ENCODE measurements around the gene PLA2G5. TPM values are rescaled to one million over a fixed set of nuclear protein-coding genes. Genes with fewer than 3 reads are reported as not detected.

PLA2G5 gene
- total RNA-seq, 1 donor from 2014 or later: 0.25 TPM

GRCh38 chr1:20138346-20138745 lies 68.4 kb downstream of the PLA2G5 start:
- DNase-seq (ENCODE audit: low spot score in 2 of 2, unreplicated experiment in 2 of 2): no peak
- H3K27me3 Mint-ChIP-seq (ENCODE audit: low read depth): no peaks in the 10 kb centered on the region
- H3K4me3 Mint-ChIP-seq: no peak overlapping the region
- H3K4me1 Mint-ChIP-seq: no peaks in the 10 kb centered on the region
- TF ChIP-seq CTCF (IDR thresholded peaks at IDR 0.05; ENCODE audit: unreplicated experiment): no peak
- no peaks in the 10 kb centered on the region for H3K9me3 Mint-ChIP-seq
- H3K36me3 Mint-ChIP-seq: no peaks in the 10 kb centered on the region
- no peak overlapping the region for H3K27ac Mint-ChIP-seq

- no peak within 1 kb of the TSS for H3K27ac Mint-ChIP-seq
- H3K4me1 Mint-ChIP-seq: no peaks in the 10 kb centered on the region
- no peak for DNase-seq (ENCODE audit: low spot score in 2 of 2, unreplicated experiment in 2 of 2)
- H3K9me3 Mint-ChIP-seq: no peaks in the 10 kb centered on the region
- TF ChIP-seq CTCF (IDR thresholded peaks at IDR 0.05; ENCODE audit: unreplicated experiment): no peak
- no peak within 1 kb of the TSS for H3K4me3 Mint-ChIP-seq
- H3K27me3 Mint-ChIP-seq (ENCODE audit: low read depth): no peaks in the 10 kb centered on the region
- no peaks in the 10 kb centered on the region for H3K36me3 Mint-ChIP-seq
These were observed 69.1 kb downstream of the PLA2G5 start, which contains the start of gene PLA2G2F for GRCh38 chr1:20138961-20139550. Gene PLA2G2F, plus strand, starts transcription at chr1:20139323. Its CDS starts 105 bp downstream, at chr1:20139428.

GRCh38 chr1:20139776-20140612 lies 70.0 kb downstream of the PLA2G5 start:
- Mint-ChIP-seq H3K9me3 (no peaks in the 10 kb centered on the region), H3K4me3 (no peak overlapping the region), H3K4me1 (no peaks in the 10 kb centered on the region), H3K36me3 (no peaks in the 10 kb centered on the region), H3K27me3 (ENCODE audit: low read depth) (no peaks in the 10 kb centered on the region), H3K27ac (no peak overlapping the region)
- DNase-seq (ENCODE audit: low spot score in 2 of 2, unreplicated experiment in 2 of 2): no peak
- no peak for TF ChIP-seq CTCF (IDR thresholded peaks at IDR 0.05; ENCODE audit: unreplicated experiment)

- no peak for TF ChIP-seq CTCF (IDR thresholded peaks at IDR 0.05; ENCODE audit: unreplicated experiment)
- Mint-ChIP-seq H3K36me3 (no peaks in the 10 kb centered on the region), H3K27me3 (ENCODE audit: low read depth) (no peaks in the 10 kb centered on the region), H3K9me3 (no peaks in the 10 kb centered on the region), H3K27ac (no peak overlapping the region), H3K4me3 (no peak overlapping the region), H3K4me1 (no peaks in the 10 kb centered on the region)
- DNase-seq (ENCODE audit: low spot score in 2 of 2, unreplicated experiment in 2 of 2): no peak
These were observed 71.0 kb downstream of the PLA2G5 start for GRCh38 chr1:20141001-20141400.

- Mint-ChIP-seq H3K9me3 (no peaks in the 10 kb centered on the region), H3K27ac (no peak overlapping the region), H3K36me3 (no peaks in the 10 kb centered on the region), H3K4me3 (no peak overlapping the region), H3K27me3 (ENCODE audit: low read depth) (no peaks in the 10 kb centered on the region), H3K4me1 (no peaks in the 10 kb centered on the region)
- DNase-seq (ENCODE audit: low spot score in 2 of 2, unreplicated experiment in 2 of 2): no peak
- no peak for TF ChIP-seq CTCF (IDR thresholded peaks at IDR 0.05; ENCODE audit: unreplicated experiment)
These were observed 71.5 kb downstream of the PLA2G5 start for GRCh38 chr1:20141466-20141865.

Other genes starting within 250 kb of the PLA2G5 start
- gene OTUD3, start 187.8 kb upstream of the PLA2G5 start, total RNA-seq: 18.9 to 23.6 TPM (median 22.3 TPM) in 3 replicates
- gene PLA2G2E, start 146.6 kb upstream of the PLA2G5 start, total RNA-seq: not detected in 3 replicates
- gene PLA2G2A, start 90.6 kb upstream of the PLA2G5 start, total RNA-seq: 3.7 to 5.0 TPM (median 4.1 TPM) in 3 replicates
- not detected in 3 replicates for gene PLA2G2D, start 49.3 kb downstream of the PLA2G5 start, total RNA-seq
- not detected in 3 replicates for gene PLA2G2F, start 69.1 kb downstream of the PLA2G5 start, total RNA-seq
- gene UBXN10, start 115.9 kb downstream of the PLA2G5 start, total RNA-seq: 2.2 to 2.6 TPM (median 2.3 TPM) in 3 replicates
- gene PLA2G2C, start 116.3 kb downstream of the PLA2G5 start, total RNA-seq: 0.24 to 0.50 TPM (median 0.40 TPM) in 3 replicates
- 0.20 to 0.29 TPM (median 0.25 TPM) in 3 replicates for gene VWA5B1, start 220.7 kb downstream of the PLA2G5 start, total RNA-seq

Measured in mesothelial cell of epicardium (in vitro differentiated cells).